Stomach smooth muscle (tissue), 2 donors: Measurements from ENCODE around the gene SLC22A14.

ENCODE experiments used
- H3K27ac ChIP-seq: one replicate; pipeline ENCODE4 v1.7.0; 2013; ENCODE audit warnings: mild to moderate bottlenecking, low read length, inconsistent platforms
- H3K27me3 ChIP-seq, 2 donors: one replicate each; pipeline ENCODE4 v1.7.0; 2013; ENCODE audit warnings: low read length in 2 of 2; ENCODE audit not compliant: insufficient read depth in 2 of 2, control insufficient read depth in 1 of 2
- H3K36me3 ChIP-seq, 2 donors: one replicate each; pipeline ENCODE4 v1.7.0; 2013; ENCODE audit warnings: low read length in 2 of 2; ENCODE audit not compliant: control insufficient read depth in 2 of 2, insufficient read depth in 2 of 2
- H3K4me1 ChIP-seq: one replicate; pipeline ENCODE4 v1.7.0; 2013; ENCODE audit warnings: low read length; ENCODE audit not compliant: control insufficient read depth, insufficient read depth
- H3K4me3 ChIP-seq, 2 donors: one replicate each; pipeline ENCODE4 v1.7.0; 2013; ENCODE audit warnings: low read length in 2 of 2
- H3K9ac ChIP-seq, 2 donors: one replicate each; pipeline ENCODE4 v1.7.0; 2013; ENCODE audit warnings: low read length in 2 of 2, mild to moderate bottlenecking in 1 of 2
- H3K9me3 ChIP-seq, 2 donors: one replicate each; pipeline ENCODE4 v1.7.0; 2013; ENCODE audit warnings: low read length in 2 of 2; ENCODE audit not compliant: control insufficient read depth in 2 of 2
- donor health status: healthy.
- donor health status: Pancreatic carcinoma.

The SLC22A14 gene

DNA sequence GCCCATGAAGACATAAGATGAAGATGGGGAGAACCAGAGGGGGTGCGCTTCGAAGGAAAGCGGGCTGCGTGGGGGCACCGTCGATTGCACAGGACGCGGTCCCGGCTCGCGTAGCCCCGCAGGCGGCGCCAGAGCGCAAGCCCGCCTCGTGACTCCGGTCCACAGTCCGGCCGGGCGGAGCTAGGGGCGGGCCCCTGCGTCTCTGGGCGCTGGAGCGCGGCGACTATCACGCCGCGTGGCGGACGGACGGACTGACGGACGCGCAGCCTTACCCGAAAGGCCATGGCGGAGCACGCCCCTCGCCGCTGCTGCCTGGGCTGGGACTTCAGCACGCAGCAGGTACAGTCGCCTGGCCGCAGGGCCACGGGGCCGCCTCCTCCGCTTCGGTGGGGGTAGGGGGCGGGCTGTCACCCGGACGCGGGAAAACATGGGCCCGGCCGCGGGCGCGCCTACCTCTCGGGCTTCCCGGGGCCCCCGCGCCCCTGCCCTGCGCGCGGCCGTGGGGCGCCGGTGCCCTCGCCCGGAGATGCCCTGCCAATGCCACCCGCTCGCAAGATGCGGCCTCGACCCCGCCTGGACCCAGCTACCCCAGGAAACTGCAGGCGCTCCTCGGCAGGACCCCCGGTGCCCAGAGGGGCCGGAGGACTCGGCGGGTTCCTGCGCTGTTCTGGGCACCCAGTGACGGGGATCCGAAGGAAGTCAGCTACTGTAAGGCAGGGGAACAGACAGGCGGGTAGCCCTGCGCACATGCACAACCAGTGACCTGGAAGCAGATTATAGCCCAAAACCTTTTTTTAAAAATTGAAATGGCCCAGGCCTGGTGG, 64.7 kb downstream of the SLC22A14 start, which contains the start of gene XYLB:
Gene XYLB (plus strand): TSS at position 199 of the 824 bp plus-strand sequence. CDS start 84 bp downstream, at position 283.
- Histone ChIP-seq H3K9ac (peak within 1 kb of the TSS; percentile 55 to 64), H3K36me3 (no peaks in the 10 kb centered on the region), H3K27me3 (no peaks in the 10 kb centered on the region), H3K27ac (no peak within 1 kb of the TSS), H3K9me3 (no peaks in the 10 kb centered on the region), H3K4me1 (peaks cover 8% of the 10 kb centered on the region), H3K4me3 (peak within 1 kb of the TSS; percentile 60 to 80)

GRCh38 chr3:38347421-38348200, 65.5 kb downstream of the SLC22A14 start:
- no peaks in the 10 kb centered on the region for H3K9me3 ChIP-seq
- peaks cover 8% of the 10 kb centered on the region for H3K4me1 ChIP-seq
- peak overlapping the region; percentile 60 to 80 for H3K4me3 ChIP-seq
- no peaks in the 10 kb centered on the region for H3K27me3 ChIP-seq
- H3K36me3 ChIP-seq, result no peaks in the 10 kb centered on the region
- peak overlapping the region; percentile 55 to 64 for H3K9ac ChIP-seq
- no peak overlapping the region for H3K27ac ChIP-seq

DNA sequence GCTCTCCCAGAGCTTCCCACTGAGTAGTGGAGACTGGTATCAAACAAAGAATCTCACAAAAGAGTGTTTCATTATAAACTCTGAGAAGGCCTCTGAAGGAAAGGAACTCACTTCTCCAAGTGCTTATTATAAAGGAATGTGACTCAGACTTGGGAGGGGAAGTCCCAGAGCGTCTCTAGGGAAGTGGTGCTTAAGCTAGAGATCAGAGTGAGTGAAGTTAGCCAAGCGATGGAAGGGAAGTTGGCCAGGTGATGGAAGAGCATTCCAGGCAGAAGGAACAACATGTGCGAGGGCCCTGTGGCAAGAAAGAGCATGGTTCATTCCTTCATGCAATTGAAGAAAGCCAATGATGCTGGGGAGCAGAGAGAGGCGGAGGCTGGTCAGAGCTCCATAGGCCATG, 66.8 kb downstream of the SLC22A14 start:
- H3K4me1 ChIP-seq, result peaks cover 8% of the 10 kb centered on the region
- no peaks in the 10 kb centered on the region for H3K9me3 ChIP-seq
- no peaks in the 10 kb centered on the region for H3K27me3 ChIP-seq
- no peak overlapping the region for H3K4me3 ChIP-seq
- no peak overlapping the region for H3K9ac ChIP-seq
- H3K36me3 ChIP-seq, result no peaks in the 10 kb centered on the region
- no peak overlapping the region for H3K27ac ChIP-seq

- no peaks in the 10 kb centered on the region for H3K9me3 ChIP-seq
- no peak overlapping the region for H3K9ac ChIP-seq
- H3K27ac ChIP-seq, result no peak overlapping the region
- H3K4me3 ChIP-seq, result no peak overlapping the region
- H3K27me3 ChIP-seq, result no peaks in the 10 kb centered on the region
- H3K4me1 ChIP-seq, result peaks cover 8% of the 10 kb centered on the region
- H3K36me3 ChIP-seq, result no peaks in the 10 kb centered on the region
Measured at GRCh38 chr3:38349684-38350359, 67.7 kb downstream of the SLC22A14 start.

- Histone ChIP-seq H3K4me3 (no peak overlapping the region), H3K36me3 (no peaks in the 10 kb centered on the region), H3K9ac (no peak overlapping the region), H3K9me3 (no peaks in the 10 kb centered on the region), H3K27ac (no peak overlapping the region), H3K27me3 (no peaks in the 10 kb centered on the region), H3K4me1 (no peaks in the 10 kb centered on the region)
Measured at GRCh38 chr3:38353151-38353550, 71.1 kb downstream of the SLC22A14 start.

DNA sequence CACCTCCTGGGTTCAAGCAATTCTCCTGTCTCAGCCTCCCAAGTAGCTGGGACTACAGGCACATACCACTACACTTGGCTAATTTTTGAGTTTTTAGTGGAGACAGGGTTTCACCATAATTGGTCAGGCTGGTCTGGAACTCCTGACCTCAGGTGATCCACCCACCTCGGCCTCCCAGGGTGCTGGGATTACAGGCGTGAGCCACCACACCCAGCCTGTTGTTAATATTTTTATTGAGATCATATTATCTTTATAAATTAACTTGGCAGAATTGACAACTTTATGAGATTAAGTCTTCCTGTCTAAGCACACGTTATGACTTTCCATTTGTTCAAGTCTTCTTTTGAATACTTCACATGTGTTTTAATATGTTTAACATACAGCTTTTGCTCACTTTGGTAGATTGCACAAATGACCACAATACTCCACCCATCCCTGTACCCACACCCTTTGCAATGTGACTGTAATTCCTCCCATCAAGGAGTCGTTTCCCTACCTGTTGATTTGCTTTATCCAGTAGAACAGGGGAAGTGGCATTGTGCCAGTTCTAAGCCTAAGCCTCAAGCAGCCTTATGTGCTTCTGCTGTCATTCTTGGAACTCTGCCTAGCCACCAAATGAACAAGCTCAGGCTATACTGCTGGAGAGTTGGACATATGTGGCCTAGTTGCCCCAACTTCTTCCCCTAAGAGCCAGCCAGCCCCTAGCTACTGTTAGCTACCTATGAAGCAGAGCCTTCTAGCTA, 72.7 kb downstream of the SLC22A14 start:
- Histone ChIP-seq H3K27ac (no peak overlapping the region), H3K27me3 (no peaks in the 10 kb centered on the region), H3K36me3 (no peaks in the 10 kb centered on the region)

GRCh38 chr3:38359038-38359437, 76.9 kb downstream of the SLC22A14 start:
- Histone ChIP-seq H3K9me3 (no peaks in the 10 kb centered on the region), H3K27me3 (no peaks in the 10 kb centered on the region), H3K36me3 (peaks cover 0 to 5% of the 10 kb centered on the region in 2 donors), H3K4me1 (no peaks in the 10 kb centered on the region), H3K4me3 (no peak overlapping the region), H3K9ac (no peak overlapping the region), H3K27ac (no peak overlapping the region)

More for the DNA sequence above, 72.7 kb downstream of the SLC22A14 start:
- no peak overlapping the region for H3K9ac ChIP-seq
- H3K9me3 ChIP-seq, result no peaks in the 10 kb centered on the region
- H3K4me3 ChIP-seq, result no peak overlapping the region
- no peaks in the 10 kb centered on the region for H3K4me1 ChIP-seq

GRCh38 chr3:38360345-38360744, 78.3 kb downstream of the SLC22A14 start:
- H3K4me3 ChIP-seq, result no peak overlapping the region
- H3K36me3 ChIP-seq, result peaks cover 0 to 6% of the 10 kb centered on the region in 2 donors
- no peak overlapping the region for H3K27ac ChIP-seq
- no peaks in the 10 kb centered on the region for H3K4me1 ChIP-seq
- no peak overlapping the region for H3K9ac ChIP-seq
- H3K27me3 ChIP-seq, result no peaks in the 10 kb centered on the region
- no peaks in the 10 kb centered on the region for H3K9me3 ChIP-seq

DNA sequence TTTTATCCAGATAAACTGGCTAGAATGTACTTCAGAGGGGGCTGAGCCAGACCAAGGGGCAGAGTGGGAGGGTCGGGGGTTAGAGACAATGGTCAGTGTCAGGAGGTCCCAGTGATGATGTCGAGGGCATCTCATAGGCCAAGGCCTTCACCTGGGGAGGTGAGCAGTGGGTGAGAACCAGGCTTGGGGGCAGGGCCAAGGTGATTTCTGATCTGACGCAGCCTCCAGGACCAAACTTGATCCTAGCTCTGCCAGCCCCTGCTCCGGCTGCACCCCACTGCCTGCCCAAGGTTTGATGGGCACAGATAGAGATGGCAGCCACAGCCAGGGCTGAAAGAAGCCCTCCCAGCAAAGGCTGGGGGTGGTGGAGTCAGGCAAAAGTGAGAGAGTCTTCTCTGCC, 79.4 kb downstream of the SLC22A14 start:
- Histone ChIP-seq H3K4me3 (no peak overlapping the region), H3K27ac (no peak overlapping the region), H3K4me1 (no peaks in the 10 kb centered on the region), H3K9me3 (no peaks in the 10 kb centered on the region), H3K9ac (no peak overlapping the region), H3K36me3 (peaks cover 0 to 9% of the 10 kb centered on the region in 2 donors), H3K27me3 (no peaks in the 10 kb centered on the region)

DNA sequence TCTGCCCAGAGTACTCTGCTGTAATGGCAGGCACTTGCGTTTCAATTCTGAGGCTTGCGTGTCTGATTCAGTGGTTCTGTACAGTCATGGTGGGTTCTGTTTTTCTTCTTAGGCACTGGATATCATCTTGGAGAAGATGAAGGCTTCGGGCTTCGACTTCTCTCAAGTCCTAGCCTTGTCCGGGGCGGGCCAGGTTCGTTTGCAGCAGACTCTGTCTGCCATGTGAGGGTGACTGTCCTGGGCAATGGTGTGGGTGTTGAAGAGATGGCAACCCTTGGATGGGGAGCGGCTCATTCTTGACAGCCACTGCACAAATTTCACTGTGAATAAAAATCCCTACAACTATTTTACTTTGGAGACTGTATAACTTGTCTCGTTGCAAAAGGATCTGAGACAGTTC, 80.7 kb downstream of the SLC22A14 start:
- Histone ChIP-seq H3K9ac (no peak overlapping the region), H3K27ac (no peak overlapping the region), H3K9me3 (no peaks in the 10 kb centered on the region), H3K27me3 (no peaks in the 10 kb centered on the region), H3K36me3 (peaks cover 0 to 9% of the 10 kb centered on the region in 2 donors), H3K4me1 (no peaks in the 10 kb centered on the region), H3K4me3 (no peak overlapping the region)
